K562 (cell line): Measurements from ENCODE around the gene PHB1.

ENCODE experiments used
- DMBX1 ChIP-seq: fragments of 250-450 bp; sonication (Bioruptor Pico); IDR thresholded peaks from 2 replicates; pipeline ENCODE4 v1.8.0; 2022; ENCODE audit warnings: inconsistent platforms, mild to moderate bottlenecking, moderate library complexity, borderline replicate concordance
- IRF1 ChIP-seq: sonication (generic); formaldehyde crosslinking; IDR thresholded peaks from 2 replicates; pipeline ENCODE4 v1.8.0; 2022; ENCODE audit warnings: missing genetic modification reagents, mild to moderate bottlenecking, borderline replicate concordance
- IRF2 ChIP-seq: sonication (generic); formaldehyde crosslinking; IDR thresholded peaks from 2 replicates; pipeline ENCODE4 v1.8.1; 2022; ENCODE audit warnings: mild to moderate bottlenecking, missing genetic modification reagents
- MYC ChIP-seq, 2 experiments: fragments of 250-450 bp in 1 of 2; sonication (Bioruptor Pico) in 1 of 2; IDR thresholded peaks; 2 replicates each; pipeline versions ENCODE4 v1.5.1 to v1.6.1; 2012 to 2021; ENCODE audit warnings: low read depth in 2 of 2, borderline replicate concordance in 1 of 2, improper control_type of control experiment in 1 of 2, low read length in 1 of 2, mild to moderate bottlenecking in 1 of 2, moderate library complexity in 1 of 2
- NUFIP1 ChIP-seq: fragments of 450-650 bp; IDR thresholded peaks from 2 replicates; pipeline ENCODE4 v1.6.1; 2018; ENCODE audit not compliant: partially characterized antibody
- POLR2AphosphoS5 ChIP-seq: IDR thresholded peaks from 2 replicates; pipeline ENCODE4 v1.6.1; 2011; ENCODE audit warnings: mild to moderate bottlenecking, low read depth, low read length, moderate library complexity; ENCODE audit not compliant: control insufficient read depth, insufficient read depth
- RFX1 ChIP-seq: fragments of 450-650 bp; IDR thresholded peaks from 2 replicates; pipeline ENCODE4 v1.6.1; 2016; ENCODE audit warnings: mild to moderate bottlenecking, moderate library complexity
- SMARCA5 ChIP-seq: fragments of 450-650 bp; IDR thresholded peaks from 2 replicates; pipeline ENCODE4 v1.6.1; 2016
- ZNF274 ChIP-seq: IDR thresholded peaks from 2 replicates; pipeline ENCODE4 v1.6.1; 2011; ENCODE audit warnings: low read depth, mild to moderate bottlenecking, low read length, moderate library complexity, borderline replicate concordance
- ZNF3 ChIP-seq: fragments of 250-450 bp; sonication (Bioruptor Pico); IDR thresholded peaks from 2 replicates; pipeline ENCODE4 v1.5.0; 2021; ENCODE audit warnings: mild to moderate bottlenecking, moderate library complexity
- ZNF507 ChIP-seq: conservative IDR thresholded peaks from 2 replicates; pipeline ENCODE4 v1.6.1; 2017; ENCODE audit warnings: missing genetic modification characterization, missing compliant biosample characterization
- ZNF583 ChIP-seq: fragments of 250-450 bp; sonication (Bioruptor Pico); IDR thresholded peaks from 2 replicates; pipeline ENCODE4 v1.4.0; 2020
- TF ChIP-seq, protein P1 (sequence below): IDR thresholded peaks from 2 replicates; pipeline ENCODE4 v1.6.1; 2016; ENCODE audit warnings: missing genetic modification characterization, missing compliant biosample characterization
- TF ChIP-seq, protein P2 (sequence below), 3 experiments: IDR thresholded peaks in 2 of 3; conservative IDR thresholded peaks in 1 of 3; 2 replicates each; pipeline ENCODE4 v1.5.1; 2011 to 2012; ENCODE audit warnings: low read length in 3 of 3, mild to moderate bottlenecking in 3 of 3, control low read depth in 2 of 3, improper control_type of control experiment in 1 of 3, inconsistent platforms in 1 of 3, low read depth in 1 of 3, mixed read lengths in 1 of 3, moderate library complexity in 1 of 3; ENCODE audit not compliant: insufficient read depth in 2 of 3

- no peak for TF ChIP-seq IRF1 (CRISPR knock-in tag)
- TF ChIP-seq DMBX1 (CRISPR knock-in tag): no peak
- TF ChIP-seq ZNF507 (tag): no peak
- TF ChIP-seq, protein P1, sequence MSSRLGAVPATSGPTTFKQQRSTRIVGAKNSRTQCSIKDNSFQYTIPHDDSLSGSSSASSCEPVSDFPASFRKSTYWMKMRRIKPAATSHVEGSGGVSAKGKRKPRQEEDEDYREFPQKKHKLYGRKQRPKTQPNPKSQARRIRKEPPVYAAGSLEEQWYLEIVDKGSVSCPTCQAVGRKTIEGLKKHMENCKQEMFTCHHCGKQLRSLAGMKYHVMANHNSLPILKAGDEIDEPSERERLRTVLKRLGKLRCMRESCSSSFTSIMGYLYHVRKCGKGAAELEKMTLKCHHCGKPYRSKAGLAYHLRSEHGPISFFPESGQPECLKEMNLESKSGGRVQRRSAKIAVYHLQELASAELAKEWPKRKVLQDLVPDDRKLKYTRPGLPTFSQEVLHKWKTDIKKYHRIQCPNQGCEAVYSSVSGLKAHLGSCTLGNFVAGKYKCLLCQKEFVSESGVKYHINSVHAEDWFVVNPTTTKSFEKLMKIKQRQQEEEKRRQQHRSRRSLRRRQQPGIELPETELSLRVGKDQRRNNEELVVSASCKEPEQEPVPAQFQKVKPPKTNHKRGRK (tag): no peak
- TF ChIP-seq MYC (IDR thresholded peaks at IDR 0.05; ENCODE audit: low read depth, low read length): no peak
- TF ChIP-seq MYC (CRISPR knock-in tag; IDR thresholded peaks at IDR 0.05; ENCODE audit: borderline replicate concordance, low read depth): no peak
- TF ChIP-seq ZNF274: no peak
- TF ChIP-seq IRF2: no peak
- no peak for TF ChIP-seq RFX1
- TF ChIP-seq, protein P2, sequence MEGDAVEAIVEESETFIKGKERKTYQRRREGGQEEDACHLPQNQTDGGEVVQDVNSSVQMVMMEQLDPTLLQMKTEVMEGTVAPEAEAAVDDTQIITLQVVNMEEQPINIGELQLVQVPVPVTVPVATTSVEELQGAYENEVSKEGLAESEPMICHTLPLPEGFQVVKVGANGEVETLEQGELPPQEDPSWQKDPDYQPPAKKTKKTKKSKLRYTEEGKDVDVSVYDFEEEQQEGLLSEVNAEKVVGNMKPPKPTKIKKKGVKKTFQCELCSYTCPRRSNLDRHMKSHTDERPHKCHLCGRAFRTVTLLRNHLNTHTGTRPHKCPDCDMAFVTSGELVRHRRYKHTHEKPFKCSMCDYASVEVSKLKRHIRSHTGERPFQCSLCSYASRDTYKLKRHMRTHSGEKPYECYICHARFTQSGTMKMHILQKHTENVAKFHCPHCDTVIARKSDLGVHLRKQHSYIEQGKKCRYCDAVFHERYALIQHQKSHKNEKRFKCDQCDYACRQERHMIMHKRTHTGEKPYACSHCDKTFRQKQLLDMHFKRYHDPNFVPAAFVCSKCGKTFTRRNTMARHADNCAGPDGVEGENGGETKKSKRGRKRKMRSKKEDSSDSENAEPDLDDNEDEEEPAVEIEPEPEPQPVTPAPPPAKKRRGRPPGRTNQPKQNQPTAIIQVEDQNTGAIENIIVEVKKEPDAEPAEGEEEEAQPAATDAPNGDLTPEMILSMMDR (IDR thresholded peaks at IDR 0.05 in 2 of 3, conservative IDR thresholded peaks at IDR 0.05 in 1 of 3; ENCODE audit: insufficient read depth in 2 of 3, low read depth in 1 of 3, low read length in 3 of 3): no peak
- no peak for TF ChIP-seq POLR2AphosphoS5
- no peak for TF ChIP-seq NUFIP1
- TF ChIP-seq SMARCA5: no peak
- no peak for TF ChIP-seq ZNF3 (CRISPR knock-in tag)
- no peak for TF ChIP-seq ZNF583 (CRISPR knock-in tag)
These were observed 30.9 kb upstream of the PHB1 start for GRCh38 chr17:49445591-49445990.
